HS-5 (cell line): ENCODE measurements around the gene IRX4.

Experiments used
- DNase-seq: peaks from one replicate; pipeline ENCODE4 v3.0.0-alpha.2; 2012; ENCODE audit warnings: low read depth

IRX4 gene

GRCh38 chr5:1891391-1891790 is 8.7 kb upstream of the IRX4 start:
- no peak for DNase-seq

DNA sequence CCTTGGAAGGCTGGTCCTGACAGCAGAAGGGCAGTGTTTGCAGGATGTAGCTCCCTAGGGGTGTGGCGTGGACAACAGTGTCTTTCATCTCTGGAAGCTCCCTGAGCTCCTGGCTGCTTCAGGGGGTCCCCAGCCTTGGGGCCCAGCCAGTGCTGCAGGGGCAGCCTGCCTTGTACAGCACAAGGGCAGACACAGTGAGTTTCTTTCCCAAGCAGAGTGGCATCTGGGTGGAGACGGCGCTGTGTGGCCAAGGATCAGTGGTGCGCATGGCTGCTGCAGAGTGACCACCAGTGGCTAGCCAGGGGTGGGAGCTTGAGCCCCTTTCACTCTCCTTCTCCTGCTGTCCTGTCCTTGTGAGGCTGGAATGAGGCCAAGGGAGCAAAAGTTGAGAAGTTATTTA is 7.6 kb upstream of the IRX4 start:
- DNase-seq = no peak

DNA sequence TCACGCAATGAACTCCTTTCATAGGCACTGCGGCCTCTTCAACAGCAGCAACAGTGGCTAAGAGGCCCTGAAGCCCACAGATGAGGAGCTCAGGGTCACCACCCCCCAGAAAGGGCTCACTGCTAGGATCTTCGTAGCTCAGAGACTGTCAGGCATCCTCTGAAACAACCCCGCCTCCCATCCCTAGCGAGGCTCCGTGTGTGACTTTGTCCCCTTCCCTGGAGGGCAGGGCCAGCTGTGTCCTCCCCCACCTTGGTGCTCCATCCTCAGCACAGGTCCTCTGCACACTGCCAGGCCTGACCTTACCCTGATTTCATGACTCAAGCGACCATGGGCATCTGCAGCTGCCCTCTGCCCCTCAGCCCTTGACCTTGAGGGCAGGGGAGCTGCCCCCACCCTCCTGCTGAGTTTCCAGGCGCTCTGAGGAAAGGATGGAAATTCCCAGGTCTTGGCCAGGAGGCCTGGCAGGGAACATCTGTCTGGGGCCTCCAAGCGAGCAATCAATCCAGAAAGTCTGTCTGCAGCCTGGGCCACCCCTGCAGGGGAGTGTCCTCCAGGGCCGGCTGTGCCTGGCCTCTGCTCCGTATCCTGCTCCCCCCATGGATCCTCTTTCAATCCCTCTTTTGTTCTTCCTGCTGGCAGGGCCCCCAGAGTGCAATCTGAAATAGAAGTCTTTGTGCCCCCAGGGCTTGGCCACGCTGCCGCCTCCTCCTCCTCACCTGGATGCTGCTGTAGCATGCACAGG is 6.8 kb upstream of the IRX4 start:
- DNase-seq = no peak

DNA sequence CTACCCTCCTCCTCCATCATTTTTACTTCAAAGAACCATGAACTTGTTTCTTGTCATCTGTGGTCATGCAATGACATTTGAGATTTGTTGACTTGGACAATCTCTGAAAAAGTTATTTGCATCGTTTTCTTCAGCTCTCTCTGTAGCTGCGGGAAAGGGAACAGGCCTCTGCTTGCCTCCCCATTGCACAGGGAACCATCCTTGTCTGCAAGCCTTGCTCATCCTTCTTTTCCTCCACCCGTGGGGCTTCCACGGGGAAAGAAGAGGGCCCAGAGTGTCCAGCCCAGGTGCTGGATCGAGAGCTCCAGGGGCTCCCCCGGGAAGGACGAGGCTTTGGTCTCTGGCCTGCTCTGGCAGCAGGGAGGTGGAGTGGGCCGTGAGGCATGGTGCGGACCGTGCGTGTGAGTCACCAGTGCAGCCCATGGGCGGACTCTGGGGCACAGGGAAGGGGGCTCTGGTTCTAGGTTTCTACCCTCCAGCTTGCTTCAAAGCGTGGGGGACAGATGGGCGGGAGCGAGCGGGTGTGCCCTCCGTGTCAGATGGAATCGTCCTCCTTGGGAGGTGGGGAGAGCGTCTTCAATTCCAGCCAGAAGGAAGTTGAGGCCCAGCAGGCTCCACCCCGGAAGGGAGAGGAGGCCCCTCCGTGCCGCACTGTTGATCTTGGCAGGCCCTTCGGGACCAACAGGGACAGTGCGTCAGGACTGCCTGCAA is 6.0 kb upstream of the IRX4 start:
- DNase-seq = no peak

GRCh38 chr5:1887588-1888360 is 5.0 kb upstream of the IRX4 start:
- DNase-seq = no peak

GRCh38 chr5:1886846-1887587 is 4.3 kb upstream of the IRX4 start:
- DNase-seq = no peak

DNA sequence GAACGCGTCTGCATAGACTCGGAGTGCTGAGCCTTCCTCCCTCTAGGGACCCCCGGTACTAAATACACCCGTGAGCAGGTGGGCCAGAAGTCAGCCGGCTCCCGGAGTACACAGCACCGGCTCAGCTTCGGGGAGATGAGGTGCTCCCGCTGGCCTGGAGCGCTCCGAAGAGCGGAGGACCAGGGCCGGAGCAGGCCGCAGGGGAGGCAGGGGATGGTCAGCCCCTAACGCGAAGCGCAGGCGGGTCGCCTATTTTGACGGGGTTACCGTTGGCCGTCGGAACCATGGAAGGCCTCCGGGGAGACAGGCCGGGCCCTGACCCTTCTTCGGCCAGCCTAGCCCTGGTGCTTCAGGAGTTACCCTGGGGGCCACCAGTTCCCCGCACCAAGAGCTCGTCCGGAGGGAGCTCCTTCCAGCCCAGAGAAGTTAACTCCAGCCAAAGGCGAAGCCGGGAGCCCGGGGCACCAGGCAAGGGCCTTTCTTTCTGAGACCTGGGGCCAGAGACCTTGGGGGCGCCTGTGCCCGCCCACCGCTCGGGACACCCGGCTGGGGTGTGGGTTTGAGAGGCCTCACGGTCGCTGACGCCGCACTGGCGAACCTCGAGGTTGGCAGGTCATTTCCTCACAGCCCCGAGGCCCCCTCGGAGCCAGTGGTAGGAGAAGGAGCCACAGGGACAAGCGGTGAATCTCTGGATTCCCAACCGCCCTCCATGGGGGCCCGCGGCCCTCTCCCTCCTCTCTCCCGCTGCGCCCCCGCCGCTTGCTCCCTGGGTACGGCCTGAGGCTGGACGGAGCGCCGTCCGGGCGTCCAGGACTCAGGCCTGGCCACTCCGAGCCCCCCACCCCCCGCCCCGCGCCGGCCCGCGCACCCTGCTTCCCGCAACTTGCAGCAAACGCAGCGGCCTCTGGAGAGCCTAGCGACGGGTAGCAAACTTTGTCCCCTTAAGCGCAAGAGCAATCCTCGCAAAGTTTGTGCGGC is 3.4 kb upstream of the IRX4 start:
- no peak for DNase-seq

GRCh38 chr5:1885404-1885755 is 2.7 kb upstream of the IRX4 start:
- no peak for DNase-seq

DNA sequence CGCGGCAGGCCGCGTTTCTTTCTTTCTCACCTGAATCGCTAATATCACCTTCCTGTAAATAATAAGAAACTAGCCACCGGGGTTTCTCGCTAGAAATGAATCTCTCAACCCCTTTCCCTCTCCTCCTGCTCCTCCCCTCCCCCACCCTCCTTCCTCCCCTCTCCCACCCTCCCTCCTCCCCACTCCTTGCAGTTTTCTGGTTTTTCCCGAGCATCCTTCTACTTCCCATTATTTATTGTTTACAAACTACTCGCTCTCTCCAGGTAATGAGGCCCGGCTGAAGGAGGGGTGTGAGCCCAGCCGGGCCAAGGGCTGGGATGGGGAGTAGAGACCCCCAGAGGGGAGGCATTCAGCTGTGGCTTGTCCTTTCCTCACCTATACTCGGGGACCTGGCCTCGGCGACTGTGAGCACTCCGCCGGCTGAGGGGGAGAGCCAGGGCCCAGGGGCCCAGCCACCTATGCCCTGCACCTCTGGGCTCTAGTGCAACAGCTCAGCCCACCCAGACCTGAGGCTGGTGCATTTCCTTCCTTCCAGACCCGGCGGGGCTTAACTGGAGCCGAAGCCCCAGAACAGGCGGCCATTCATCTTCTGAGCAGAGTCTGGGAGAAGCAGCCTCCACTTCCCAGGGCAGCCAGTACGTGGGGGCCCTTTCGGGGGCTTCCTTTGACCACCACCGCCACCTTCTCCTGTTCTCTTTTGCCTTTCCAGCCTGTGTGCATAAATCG is 2.1 kb upstream of the IRX4 start:
- no peak for DNase-seq

GRCh38 chr5:1883925-1884677 is 1.4 kb upstream of the IRX4 start:
- no peak for DNase-seq

DNA sequence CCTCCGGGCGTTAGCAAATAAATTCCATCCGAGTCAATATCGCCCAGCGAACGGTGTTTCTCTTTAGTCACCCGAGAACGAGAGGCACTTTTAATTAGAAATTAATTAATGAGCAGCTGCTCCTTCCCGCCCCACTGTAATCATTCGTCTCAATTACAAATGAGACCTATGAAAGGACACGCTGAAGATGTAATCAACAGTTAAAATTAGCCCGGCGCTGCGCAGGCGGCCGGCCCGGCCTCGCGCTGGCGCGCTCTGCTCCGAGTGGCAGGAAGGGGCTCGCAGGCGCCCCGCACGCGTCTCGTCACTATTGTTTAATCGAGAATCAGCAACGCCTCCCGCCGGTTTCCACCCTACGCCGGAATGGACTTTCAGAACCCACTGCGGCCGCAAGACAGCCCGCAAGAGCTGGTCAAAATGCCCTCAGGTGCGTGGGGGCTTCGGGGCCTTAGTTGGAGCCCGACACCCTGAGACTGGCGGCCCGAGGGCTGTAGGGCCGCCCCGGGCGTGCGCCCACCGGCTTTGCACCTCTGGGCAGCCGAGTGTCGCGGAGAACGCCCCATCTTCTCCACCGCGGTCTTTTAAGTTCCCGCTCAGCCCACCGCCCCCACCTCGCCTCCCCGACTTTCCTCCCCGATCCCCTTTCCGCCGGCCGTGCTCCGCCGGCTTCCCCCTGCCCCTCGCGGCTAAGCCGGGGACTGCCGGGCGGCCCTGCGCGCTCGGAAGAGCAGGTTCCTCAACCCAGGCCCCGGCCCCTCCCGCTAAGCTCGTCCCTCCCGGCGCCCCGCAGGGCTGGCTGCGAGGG is 597 bp upstream of the IRX4 start:
- DNase-seq = no peak

- DNase-seq = no peak
Observed at GRCh38 chr5:1881731-1882336, 891 bp downstream of the IRX4 start.

DNA sequence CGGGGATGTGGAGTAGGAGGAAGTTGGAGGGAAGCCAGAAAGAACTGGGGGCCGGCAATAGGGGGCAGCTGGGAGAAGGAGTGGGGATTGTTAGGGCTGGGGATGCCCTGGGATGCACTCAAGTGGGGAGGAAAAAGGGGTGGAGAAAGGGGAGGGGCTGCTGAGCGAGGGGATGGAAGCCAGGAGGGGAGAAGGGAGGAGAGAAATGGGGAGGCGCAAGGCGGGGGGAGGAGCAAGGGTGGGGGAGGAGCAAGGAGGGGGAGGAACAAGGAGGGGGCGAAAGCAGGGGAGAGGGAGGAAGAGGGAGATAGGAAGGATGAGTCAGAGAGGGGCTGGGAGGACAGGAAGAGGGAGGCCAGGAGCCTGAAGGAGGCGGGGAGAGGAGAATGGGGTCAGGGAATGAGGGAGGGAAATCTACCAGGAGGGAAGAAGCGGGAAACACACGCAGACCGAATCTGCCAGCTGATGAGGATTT is 1.6 kb downstream of the IRX4 start:
- no peak for DNase-seq

DNA sequence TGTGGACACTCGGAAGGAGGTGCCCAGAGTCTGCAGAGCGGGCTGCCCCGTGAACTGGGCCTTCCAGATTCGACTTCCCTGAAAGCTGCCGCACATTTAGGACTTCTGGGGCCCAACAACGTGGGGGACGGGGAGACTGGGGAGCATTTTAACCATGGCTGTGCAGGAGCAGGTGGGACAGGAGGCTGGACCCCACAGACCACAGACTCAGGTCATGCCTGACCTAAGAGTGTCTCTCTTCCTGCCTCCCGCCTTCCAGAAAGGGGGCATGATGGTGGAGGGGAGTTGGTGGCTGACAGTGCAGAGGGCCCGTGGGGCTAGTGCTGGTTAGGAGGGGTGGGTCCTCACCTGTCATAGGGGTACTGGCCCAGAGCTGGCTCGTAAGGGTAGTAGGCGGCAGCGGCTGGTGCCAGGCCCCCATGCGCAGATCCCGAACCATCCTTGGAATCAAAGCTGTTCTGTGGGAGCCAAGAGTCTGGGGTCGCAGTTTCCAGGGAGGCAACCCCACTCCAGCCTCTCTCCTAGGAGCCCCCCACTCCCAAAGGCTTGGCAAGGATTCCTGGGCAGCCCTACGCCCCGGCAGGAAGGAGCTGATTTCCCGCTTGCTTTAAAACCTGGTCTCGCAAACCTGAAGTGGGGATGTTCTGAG is 2.2 kb downstream of the IRX4 start:
- DNase-seq = no peak

DNA sequence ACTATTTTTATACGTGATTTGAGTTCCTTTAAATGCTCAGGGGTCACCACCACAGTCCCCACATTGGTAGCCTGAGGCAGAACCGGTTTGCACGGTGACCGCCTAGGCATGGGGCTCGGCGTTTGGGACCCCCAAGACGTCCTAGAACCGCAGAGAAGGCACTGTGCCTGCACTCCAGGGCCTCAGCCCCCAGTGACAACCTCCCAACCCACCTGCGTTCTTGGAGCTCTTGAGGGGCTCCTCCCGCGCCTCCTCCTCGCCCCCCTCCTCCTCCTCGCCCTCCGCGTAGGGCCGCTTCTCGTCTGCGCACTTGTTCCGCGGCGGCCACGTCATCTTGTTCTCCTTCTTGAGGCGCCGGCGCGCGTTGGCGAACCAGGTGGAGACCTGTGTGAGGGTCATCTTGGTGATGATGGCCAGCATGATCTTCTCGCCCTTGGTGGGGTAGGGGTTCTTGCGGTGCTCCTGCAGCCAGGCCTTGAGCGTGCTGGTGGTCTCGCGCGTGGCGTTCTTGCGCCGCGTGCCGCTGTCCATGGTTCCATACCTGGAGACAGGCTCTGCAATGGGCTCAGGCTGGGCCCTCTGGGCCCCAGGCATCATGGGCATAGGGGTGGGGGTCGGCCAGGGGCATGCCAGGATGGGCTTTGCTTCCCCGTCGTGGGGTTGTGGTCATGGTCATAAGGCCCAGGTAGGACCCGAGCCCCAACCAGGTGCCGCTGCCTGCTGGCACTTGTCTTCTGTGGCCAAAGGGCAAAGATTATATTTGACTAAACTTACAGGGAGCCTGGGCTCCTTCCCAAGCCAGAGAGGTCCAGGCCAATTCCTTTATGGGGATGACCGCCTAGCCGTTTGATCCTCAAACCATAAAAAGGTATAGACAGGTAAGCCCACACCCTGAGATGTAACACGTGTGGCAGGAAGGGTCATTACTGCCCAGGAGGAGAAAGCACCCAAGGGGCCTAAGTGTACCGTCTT is 3.1 kb downstream of the IRX4 start:
- DNase-seq = no peak

DNA sequence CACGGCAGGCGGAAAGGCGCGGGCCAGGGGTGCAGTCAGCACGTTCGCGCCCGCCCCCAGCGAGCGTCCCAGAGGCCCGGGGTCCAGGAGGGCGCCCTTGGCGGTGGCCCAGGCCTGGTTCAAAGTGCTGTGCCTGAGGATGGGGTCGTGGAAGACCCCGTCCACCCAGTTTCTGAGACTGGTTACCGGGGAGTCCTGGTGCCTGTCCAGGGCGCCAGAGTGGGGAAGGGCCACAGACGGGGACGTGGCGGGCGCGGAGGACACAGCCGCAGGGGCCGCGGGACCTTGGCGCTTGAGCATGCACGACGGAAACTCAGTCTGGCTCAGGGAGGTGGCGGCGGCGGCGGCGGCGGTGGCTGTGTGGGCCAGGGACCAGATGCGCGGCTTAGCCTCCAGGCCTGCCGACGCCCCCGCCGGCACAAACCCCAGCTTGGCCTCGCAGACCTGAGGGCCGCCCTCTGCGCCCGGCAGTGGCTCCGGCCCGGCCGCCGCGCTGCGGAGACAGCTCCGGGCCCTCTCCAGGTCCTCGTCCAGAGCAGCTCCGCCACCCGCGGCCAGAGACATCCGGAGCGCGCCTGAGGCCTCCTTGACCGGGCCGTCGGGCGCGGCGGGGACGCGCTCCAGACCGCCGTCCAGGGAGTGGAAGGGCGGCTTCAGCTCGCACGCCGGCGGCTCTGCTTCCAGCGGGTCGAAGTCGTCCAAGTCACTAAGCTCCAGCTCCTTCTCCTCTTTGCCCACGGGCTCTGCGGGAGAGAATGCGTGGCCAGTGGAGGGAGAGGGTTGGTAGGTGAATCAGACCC is 4.5 kb downstream of the IRX4 start:
- DNase-seq = no peak
